Activated naive CD4-positive, alpha-beta T cell treated with anti-CD3 and anti-CD28 coated beads, Interleukin-2, amount 50 U/mL, for 16 hours (primary cell): ENCODE measurements around the gene KCNMB4.

Source experiments
- DNase-seq: peaks from one replicate; pipeline ENCODE4 v3.0.0-alpha.2; 2020

Gene KCNMB4, protein sequence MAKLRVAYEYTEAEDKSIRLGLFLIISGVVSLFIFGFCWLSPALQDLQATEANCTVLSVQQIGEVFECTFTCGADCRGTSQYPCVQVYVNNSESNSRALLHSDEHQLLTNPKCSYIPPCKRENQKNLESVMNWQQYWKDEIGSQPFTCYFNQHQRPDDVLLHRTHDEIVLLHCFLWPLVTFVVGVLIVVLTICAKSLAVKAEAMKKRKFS

GRCh38 chr12:70365648-70366518, at the start of gene KCNMB4:
Gene KCNMB4 (plus strand): TSS chr12:70366290. CDS start chr12:70366735, 445 bp downstream.
- DNase-seq: peak; percentile 82

GRCh38 chr12:70317781-70318180, 48.3 kb upstream of the KCNMB4 start:
- no peak for DNase-seq

- no peak for DNase-seq
Observed at GRCh38 chr12:70319605-70320004, 46.5 kb upstream of the KCNMB4 start.

- DNase-seq: no peak
Observed at GRCh38 chr12:70321191-70321590, 44.9 kb upstream of the KCNMB4 start.

- DNase-seq: no peak
Observed at GRCh38 chr12:70327541-70327940, 38.5 kb upstream of the KCNMB4 start.

DNA sequence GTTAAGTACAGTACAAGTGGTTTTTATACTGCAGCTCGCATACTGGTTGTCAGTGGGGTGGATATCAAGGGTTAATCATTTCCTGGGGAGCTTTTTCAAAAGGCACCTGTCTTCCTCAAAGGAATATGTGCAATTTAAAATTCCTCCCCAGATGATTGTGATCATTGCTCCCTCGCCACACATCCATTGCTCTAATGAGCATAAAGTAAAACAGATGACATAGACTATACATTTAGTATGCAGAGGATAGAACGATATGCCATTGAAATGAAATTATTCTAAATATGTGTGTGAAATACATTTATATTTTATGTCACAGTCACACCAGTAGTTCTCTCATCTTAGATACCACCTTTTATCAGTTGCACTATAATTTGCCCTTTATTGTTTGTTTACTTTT, 36.4 kb upstream of the KCNMB4 start:
- DNase-seq: no peak

DNA sequence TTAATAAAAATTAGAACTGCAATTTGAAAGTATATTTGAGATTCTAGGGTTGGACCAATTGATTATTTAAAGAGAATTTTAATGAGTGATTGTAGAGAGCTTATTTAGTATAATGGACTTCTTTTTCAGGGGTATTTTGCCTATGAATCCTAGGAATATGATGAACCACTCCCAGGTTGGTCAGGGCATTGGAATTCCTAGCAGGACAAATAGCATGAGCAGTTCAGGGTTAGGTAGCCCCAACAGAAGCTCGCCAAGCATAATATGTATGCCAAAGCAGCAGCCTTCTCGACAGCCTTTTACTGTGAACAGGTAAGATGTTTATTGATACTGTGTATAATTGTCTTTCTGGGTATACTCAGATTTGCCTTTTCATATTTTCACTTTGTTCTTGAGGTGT, 35.9 kb upstream of the KCNMB4 start:
- DNase-seq: no peak

- DNase-seq: no peak
Observed at GRCh38 chr12:70332236-70332635, 33.9 kb upstream of the KCNMB4 start.

DNA sequence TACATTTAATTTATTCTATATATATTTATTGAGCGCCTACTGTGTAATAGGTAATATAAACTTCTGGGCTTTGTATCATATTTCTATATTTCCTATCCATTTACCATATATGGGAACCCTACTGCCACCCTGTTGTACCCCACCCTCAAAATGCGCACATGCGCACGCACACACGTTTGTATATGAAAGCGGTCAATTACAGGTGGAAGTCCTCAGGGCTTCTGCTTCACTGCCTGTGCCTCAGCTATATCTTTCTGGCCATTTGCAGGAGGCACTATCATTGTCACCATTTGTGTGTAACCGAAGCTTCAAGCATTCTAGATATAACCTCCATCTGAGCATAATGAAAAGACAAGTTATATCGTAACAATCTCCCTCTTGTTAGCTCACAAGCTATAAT, 31.3 kb upstream of the KCNMB4 start:
- no peak for DNase-seq

DNA sequence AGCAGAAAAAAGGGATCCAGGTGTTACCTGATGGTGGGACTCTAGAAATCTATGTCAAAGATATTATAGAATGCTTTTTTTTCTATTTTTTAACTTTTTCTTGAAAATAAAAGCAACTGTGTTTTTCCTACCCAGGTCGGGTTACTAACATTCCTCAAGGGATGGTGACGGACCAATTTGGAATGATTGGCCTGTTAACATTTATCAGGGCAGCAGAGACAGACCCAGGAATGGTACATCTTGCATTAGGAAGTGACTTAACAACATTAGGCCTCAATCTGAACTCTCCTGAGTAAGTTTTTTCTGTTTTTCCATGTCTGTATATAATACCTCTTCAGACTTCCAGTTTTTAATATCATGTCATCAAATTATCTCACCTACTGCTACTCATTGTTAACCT, 27.6 kb upstream of the KCNMB4 start:
- DNase-seq: no peak

- no peak for DNase-seq
Observed at GRCh38 chr12:70351076-70351475, 15.0 kb upstream of the KCNMB4 start.

DNA sequence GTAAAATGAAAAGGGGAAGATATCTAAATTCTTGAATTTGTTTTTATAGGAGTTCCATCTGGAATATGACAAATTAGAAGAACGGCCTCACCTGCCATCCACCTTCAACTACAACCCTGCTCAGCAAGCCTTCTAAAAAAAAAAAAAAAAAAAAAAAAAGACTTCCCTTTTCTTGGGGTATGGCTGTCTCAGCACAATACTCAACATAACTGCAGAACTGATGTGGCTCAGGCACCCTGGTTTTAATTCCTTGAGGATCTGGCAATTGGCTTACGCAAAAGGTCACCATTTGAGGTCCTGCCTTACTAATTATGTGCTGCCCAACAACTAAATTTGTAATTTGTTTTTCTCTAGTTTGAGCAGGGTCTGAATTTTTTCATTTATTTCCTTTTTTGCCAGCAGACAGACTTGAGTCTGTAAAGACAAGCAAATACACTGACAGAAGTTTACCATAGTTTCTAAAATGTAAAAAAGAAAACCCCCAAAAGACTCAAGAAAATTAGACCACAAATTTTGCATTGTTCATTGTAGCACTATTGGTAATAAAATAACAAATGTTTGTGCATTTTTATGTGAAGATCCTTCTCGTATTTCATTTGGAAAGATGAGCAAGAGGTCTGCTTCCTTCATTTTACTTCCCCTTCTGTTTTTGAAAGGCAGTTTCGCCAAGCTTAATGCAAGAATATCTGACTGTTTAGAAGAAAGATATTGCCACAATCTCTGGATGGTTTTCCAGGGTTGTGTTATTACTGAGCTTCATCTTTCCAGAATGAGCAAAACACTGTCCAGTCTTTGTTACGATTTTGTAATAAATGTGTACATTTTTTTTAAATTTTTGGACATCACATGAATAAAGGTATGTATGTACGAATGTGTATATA, 12.1 kb upstream of the KCNMB4 start:
- DNase-seq: no peak

GRCh38 chr12:70354787-70355186, 11.3 kb upstream of the KCNMB4 start:
- no peak for DNase-seq

DNA sequence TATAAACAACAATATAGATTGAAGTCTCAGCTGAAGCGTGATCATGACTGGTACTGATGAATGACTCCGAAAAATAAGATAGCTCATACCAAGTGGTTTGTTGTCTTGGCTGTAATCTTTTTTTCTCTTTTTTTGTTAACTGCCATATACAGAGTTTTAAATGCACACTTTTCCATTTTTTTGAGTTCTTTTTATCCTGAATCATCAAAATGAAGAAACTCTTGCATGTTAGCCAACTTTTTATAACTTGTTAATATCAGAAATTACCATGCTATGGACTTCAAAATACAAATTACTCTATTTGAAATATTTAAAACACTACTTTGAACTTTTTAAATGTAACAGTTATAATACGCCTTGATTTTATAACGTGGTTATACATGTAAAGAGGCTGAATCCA, 10.1 kb upstream of the KCNMB4 start:
- DNase-seq: no peak

DNA sequence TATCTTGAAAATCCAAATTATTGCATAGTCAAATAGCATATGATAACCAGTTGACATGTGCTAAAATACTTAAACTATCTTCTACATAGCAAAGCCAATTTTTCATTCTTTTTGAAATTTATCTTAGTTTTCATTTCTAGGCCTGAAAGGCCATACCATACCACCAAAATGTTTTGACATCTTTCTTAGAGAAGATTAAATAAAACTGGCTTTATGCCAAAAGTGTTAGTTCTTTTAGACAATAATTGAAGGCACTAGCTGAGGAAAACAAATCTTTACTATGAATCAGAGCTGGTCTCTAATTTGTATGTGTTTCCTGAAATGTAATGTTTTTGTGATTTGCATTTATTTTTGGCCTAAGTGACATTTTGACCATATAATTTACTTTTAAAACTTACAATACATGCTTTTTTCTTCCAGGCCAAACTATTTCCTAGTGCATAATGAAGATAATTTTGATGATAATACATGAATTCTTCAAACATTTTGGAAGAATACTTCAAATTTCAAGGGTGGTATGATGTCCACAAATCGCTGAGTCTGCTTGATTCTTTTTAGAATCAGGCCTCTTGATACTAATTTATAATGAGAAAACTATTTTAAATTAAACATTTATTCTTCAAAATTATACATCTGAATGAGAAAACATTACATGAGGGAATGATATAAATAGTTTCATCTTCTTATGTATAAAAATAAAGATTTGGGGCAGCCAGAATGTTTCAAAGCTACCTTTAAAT, 6.5 kb upstream of the KCNMB4 start:
- DNase-seq: no peak

DNA sequence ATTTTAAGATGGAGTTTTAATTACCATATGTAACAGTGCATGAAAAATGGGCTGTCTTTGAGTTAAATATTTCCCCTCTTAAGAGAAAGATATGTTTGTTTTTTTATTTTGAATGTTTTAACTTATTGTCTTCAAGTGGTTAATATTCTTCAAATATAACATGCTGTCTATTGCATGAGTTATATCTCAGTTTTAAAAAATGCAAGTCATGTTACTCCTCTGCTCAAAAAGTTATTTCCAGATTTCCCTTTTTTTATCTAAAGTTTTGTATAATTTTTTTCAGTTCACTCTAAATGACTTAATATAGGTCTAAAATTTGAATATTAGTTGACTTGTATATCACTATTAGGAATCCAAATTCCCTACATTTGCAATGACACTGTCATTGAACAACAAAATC, 5.9 kb upstream of the KCNMB4 start:
- DNase-seq: no peak

GRCh38 chr12:70364695-70365397, 1.2 kb upstream of the KCNMB4 start:
- no peak for DNase-seq

GRCh38 chr12:70365398-70365647, 767 bp upstream of the KCNMB4 start:
- no peak for DNase-seq

- peak; percentile 63 for DNase-seq
Observed at GRCh38 chr12:70366581-70367257, 629 bp downstream of the KCNMB4 start.

DNA sequence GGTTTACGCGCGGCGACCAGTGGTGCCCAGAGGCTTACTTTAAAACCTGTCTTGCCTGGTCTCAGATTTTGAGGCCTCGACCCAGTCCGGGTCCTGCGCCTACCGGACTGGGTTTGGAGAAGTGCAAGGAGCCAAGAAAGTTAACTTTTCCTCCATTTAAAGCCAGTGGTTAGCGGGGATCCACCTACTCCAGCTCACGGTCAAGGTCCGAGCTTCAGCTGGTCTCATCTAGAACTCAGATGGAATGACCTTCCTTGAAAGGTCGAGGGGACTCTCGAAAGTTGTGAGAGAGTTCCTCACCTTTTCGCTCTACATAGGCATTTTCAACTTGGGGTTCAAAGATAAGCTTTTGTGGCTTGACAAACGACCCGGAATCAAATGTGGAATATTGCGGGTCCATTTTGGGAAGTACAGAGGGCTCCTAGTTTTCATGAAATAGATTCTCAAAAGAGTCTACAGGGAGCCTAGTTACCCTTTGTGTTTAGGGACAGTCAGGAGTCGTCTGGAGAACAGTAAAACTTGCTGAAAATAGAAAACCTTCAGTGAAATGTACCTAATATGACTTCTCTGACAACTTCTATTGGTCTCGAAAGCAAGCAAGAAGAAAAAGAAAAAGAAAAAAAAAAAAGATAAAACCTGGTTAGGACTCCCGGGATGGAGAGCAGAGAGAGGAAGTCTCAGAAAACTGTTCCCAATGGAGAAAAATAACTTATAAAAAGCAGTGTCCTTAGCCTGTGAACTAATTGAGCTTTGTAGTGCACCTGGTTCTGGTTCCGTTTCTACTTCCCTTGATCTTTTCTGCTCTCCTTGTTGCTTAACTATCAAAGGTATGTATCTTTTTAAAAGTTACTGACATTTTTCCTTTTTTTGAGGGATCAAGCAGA, 1.4 kb downstream of the KCNMB4 start:
- no peak for DNase-seq

- DNase-seq: no peak
Observed at GRCh38 chr12:70372881-70373280, 6.8 kb downstream of the KCNMB4 start.
